HepG2 (cell line): Measurements from ENCODE around the gene SLN. TPM values are rescaled to one million over a fixed set of nuclear protein-coding genes. Genes with fewer than 3 reads are reported as not detected.

Source experiments
- ATAC-seq: fragments of 200-7000 bp; cut with Tn5 transposase; 3 replicates; pipeline ENCODE4 v1.9.1; 2020; ENCODE audit warnings: mild to moderate bottlenecking, moderate library complexity
- BruUV-seq: library from RNA; stranded (reverse); fragments of 400-500 nt; replicated peaks from 2 replicates; lab custom pipeline; 2021; lab: Mats Ljungman, UMichigan
- CTCF ChIA-PET: fragments of 300-600 bp; formaldehyde crosslinking; extraction: SDS; loops from one replicate; lab custom pipeline; 2021; ENCODE audit warnings: low total read pairs, inconsistent platforms, low intra/inter-chr PET ratio; lab: Yijun Ruan, JAX
- POLR2A ChIA-PET: fragments of 350-600 bp; sonication (Branson Sonifier 250); formaldehyde crosslinking; loops from one replicate; lab custom pipeline; 2020; ENCODE audit warnings: antibody characterized with exemption, inconsistent platforms; lab: Yijun Ruan, JAX
- DNase-seq: peaks from one replicate; pipeline ENCODE4 v3.0.0-alpha.2; 2015; ENCODE audit warnings: low spot score
- FAIRE-seq: peaks from 3 replicates; lab custom pipeline; 2011; peaks lifted over from hg19 to GRCh38; lab: Jason Lieb, UNC
- H2AFZ ChIP-seq: one replicate; pipeline ENCODE4 v1.6.1; 2011; ENCODE audit warnings: low read length, inconsistent platforms
- H3K27ac ChIP-seq: fragments of 300-600 bp; 3 replicates; pipeline ENCODE4 v1.8.0; 2011; ENCODE audit warnings: mixed run types, mild to moderate bottlenecking, mixed read lengths, low read length, inconsistent platforms; ENCODE audit not compliant: insufficient read depth; ENCODE audit errors: extremely low read length
- H3K27me3 ChIP-seq, 2 experiments: fragments of 200-600 bp in 1 of 2; 2 replicates in 1 of 2; 3 replicates in 1 of 2; pipeline versions ENCODE4 v1.6.0 to v1.8.0; 2011; ENCODE audit warnings: low read length in 2 of 2, mild to moderate bottlenecking in 2 of 2, moderate library complexity in 2 of 2, inconsistent platforms in 1 of 2; ENCODE audit not compliant: insufficient read depth in 2 of 2, control insufficient read depth in 1 of 2
- H3K36me3 ChIP-seq, 2 experiments: fragments of 200-600 bp in 1 of 2; replicated peaks in 1 of 2; 2 replicates in 1 of 2; 3 replicates in 1 of 2; pipeline versions ENCODE4 v1.5.1 to v1.8.0; 2011; ENCODE audit warnings: low read length in 2 of 2, inconsistent platforms in 1 of 2; ENCODE audit not compliant: insufficient read depth in 2 of 2, control insufficient read depth in 1 of 2
- H3K4me1 ChIP-seq: 2 replicates; pipeline ENCODE4 v1.5.1; 2012; ENCODE audit warnings: low read length, inconsistent platforms; ENCODE audit not compliant: insufficient read depth
- H3K4me2 ChIP-seq: 2 replicates; pipeline ENCODE4 v1.6.0; 2011; ENCODE audit warnings: low read depth, low read length, inconsistent platforms
- H3K4me3 ChIP-seq, 3 experiments: fragments of 200-600 bp in 1 of 3; sonication (generic), shearing (Covaris generic) in 1 of 3; replicated peaks in 1 of 3; 2 replicates each; pipeline ENCODE4 v1.5.1; 2011 to 2016; ENCODE audit warnings: low read length in 3 of 3, inconsistent platforms in 2 of 3, low read depth in 2 of 3, mild to moderate bottlenecking in 2 of 3, control low read depth in 1 of 3, mixed read lengths in 1 of 3; ENCODE audit not compliant: insufficient read depth in 1 of 3
- H3K79me2 ChIP-seq: one replicate; pipeline ENCODE4 v1.6.1; 2011; ENCODE audit warnings: low read length, inconsistent platforms; ENCODE audit not compliant: insufficient read depth
- H3K9ac ChIP-seq: 2 replicates; pipeline ENCODE4 v1.6.0; 2011; ENCODE audit warnings: mild to moderate bottlenecking, low read depth, low read length, inconsistent platforms; ENCODE audit not compliant: insufficient read depth
- H3K9me3 ChIP-seq: 2 replicates; pipeline ENCODE4 v1.5.1; 2012; ENCODE audit warnings: mild to moderate bottlenecking, low read length
- H4K20me1 ChIP-seq: 2 replicates; pipeline ENCODE4 v1.6.0; 2011; ENCODE audit warnings: inconsistent platforms, mild to moderate bottlenecking, low read length, moderate library complexity; ENCODE audit not compliant: insufficient read depth
- AFF4 ChIP-seq: sonication (generic); formaldehyde crosslinking; IDR thresholded peaks from 2 replicates; pipeline ENCODE4 v1.4.0; 2020; ENCODE audit warnings: missing genetic modification reagents
- FUBP1 ChIP-seq: sonication (generic); formaldehyde crosslinking; IDR thresholded peaks from 2 replicates; pipeline ENCODE4 v1.5.1; 2020; ENCODE audit warnings: missing genetic modification reagents, mild to moderate bottlenecking, borderline replicate concordance
- MAF1 ChIP-seq: sonication (generic); formaldehyde crosslinking; IDR thresholded peaks from 2 replicates; pipeline ENCODE4 v1.5.0; 2020; ENCODE audit warnings: missing genetic modification reagents, borderline replicate concordance
- MBD4 ChIP-seq: IDR thresholded peaks from 2 replicates; pipeline ENCODE4 v1.6.1; 2012; ENCODE audit warnings: low read length, inconsistent platforms, borderline replicate concordance
- NFYB ChIP-seq: sonication (generic); formaldehyde crosslinking; IDR thresholded peaks from 2 replicates; pipeline ENCODE4 v1.4.0; 2020; ENCODE audit warnings: missing genetic modification reagents
- NR2F6 ChIP-seq, 2 experiments: IDR thresholded peaks; 2 replicates each; pipeline ENCODE4 v1.6.1; 2016; ENCODE audit warnings: antibody characterized with exemption in 1 of 2, mild to moderate bottlenecking in 1 of 2
- PRDM15 ChIP-seq: sonication (generic); formaldehyde crosslinking; IDR thresholded peaks from 2 replicates; pipeline ENCODE4 v1.4.0; 2020; ENCODE audit warnings: missing genetic modification reagents
- RFX3 ChIP-seq: IDR thresholded peaks from 2 replicates; pipeline ENCODE4 v1.6.1; 2016; ENCODE audit warnings: missing biosample characterization, missing genetic modification reagents
- SRSF4 ChIP-seq: fragments of 200-400 bp; formaldehyde crosslinking; IDR thresholded peaks from one replicate; pipeline ENCODE4 v1.6.1; 2018; ENCODE audit warnings: mild to moderate bottlenecking, low read depth, low read length, moderate library complexity; ENCODE audit not compliant: poor library complexity, severe bottlenecking
- ZFY ChIP-seq: sonication (generic); formaldehyde crosslinking; IDR thresholded peaks from 2 replicates; pipeline ENCODE4 v1.4.0; 2020; ENCODE audit warnings: missing genetic modification reagents
- ZNF101 ChIP-seq: sonication (generic); formaldehyde crosslinking; IDR thresholded peaks from 2 replicates; pipeline ENCODE4 v1.4.0; 2020; ENCODE audit warnings: mild to moderate bottlenecking, low read depth, missing genetic modification reagents, borderline replicate concordance
- ZNF749 ChIP-seq: sonication (generic); formaldehyde crosslinking; IDR thresholded peaks from 2 replicates; pipeline ENCODE4 v1.8.0; 2022; ENCODE audit warnings: mild to moderate bottlenecking, missing genetic modification reagents, moderate library complexity, borderline replicate concordance
- ZNF766 ChIP-seq: sonication (generic); formaldehyde crosslinking; IDR thresholded peaks from 2 replicates; pipeline ENCODE4 v1.5.0; 2020; ENCODE audit warnings: missing genetic modification reagents, borderline replicate concordance
- WGBS: methylation state at CpG from one replicate; pipeline ENCODE4 v1.1.6; 2017; ENCODE audit warnings: low lambda C conversion rate; 5-methylcytosine and 5-hydroxymethylcytosine counted together
- in situ Hi-C: cut with HindIII; loops from 2 replicates; pipeline ENCODE4 v1.10.0; 2017; ENCODE audit warnings: low pct_unique_long_range_greater_than_20kb; ENCODE audit not compliant: extremely low pct_ligation_motif_present
- intact Hi-C: fragments of 100-400 bp; cut with micrococcal nuclease; formaldehyde crosslinking; loops from one replicate; pipeline ENCODE4 v1.10.0; 2022; ENCODE audit not compliant: unreplicated experiment
- polyA plus RNA-seq, 8 experiments: library from polyadenylated mRNA; depleted of rRNA in 3 of 8; stranded (reverse) in 7 of 8; unstranded in 1 of 8; fragments of >200 nt; fragmentation: Illumina TruSeq in 4 of 8; extraction: Trizol in 4 of 8; gene quantifications; 2 replicates each; pipeline versions ENCODE4 v1.2.1 to v1.2.3, GENCODE V29; 2011 to 2016; ENCODE audit warnings: low read depth in 4 of 8, missing spikeins in 1 of 8, mixed read lengths in 1 of 8; ENCODE audit not compliant: insufficient read depth in 1 of 8
- total RNA-seq, 5 experiments: library from RNA; depleted of rRNA; stranded (reverse); fragments of >200 nt; fragmentation: Illumina TruSeq; extraction: Trizol; gene quantifications; 2 replicates each; pipeline ENCODE4 v1.2.3, GENCODE V29; 2016; ENCODE audit warnings: low read depth in 1 of 5

SLN gene
- total and polyA plus RNA-seq, 2 of the 13 experiments (the other 11 are each of a cell fraction or from before 2014, with no cell fraction given): not detected

GRCh38 chr11:107676336-107677057 lies 35.4 kb downstream of the SLN start (continued):
- TF ChIP-seq PRDM15 (CRISPR knock-in tag): no peak
- TF ChIP-seq ZNF101 (CRISPR knock-in tag): no peak

- Histone ChIP-seq H3K9me3 (no peaks in the 10 kb centered on the region), H3K4me3 (no peak overlapping the region), H3K4me2 (no peak overlapping the region), H2AFZ (no peak overlapping the region), H3K4me1 (no peaks in the 10 kb centered on the region), H3K36me3 (no peaks in the 10 kb centered on the region), H3K27me3 (peaks cover 0 to 9% of the 10 kb centered on the region in 2 experiments; a peak in 2 of 5 replicates), H3K27ac (no peak overlapping the region), H4K20me1 (no peaks in the 10 kb centered on the region), H3K79me2 (no peaks in the 10 kb centered on the region), H3K9ac (no peak overlapping the region)
- no peak for DNase-seq
- WGBS: 0% methylated on average over 2 of the region's 2 CpGs
- ChIA-PET POLR2A (no interaction called here), CTCF (no interaction called here)
- BruUV-seq: no TSS peak
- in situ Hi-C loops (no loop called here), intact Hi-C loops (no loop called here)
- FAIRE-seq: no peak
- no peak for ATAC-seq
- no peak for TF ChIP-seq FUBP1
- TF ChIP-seq MAF1: no peak
- TF ChIP-seq ZFY: no peak
- TF ChIP-seq SRSF4: no peak
- no peak for TF ChIP-seq ZNF766 (CRISPR knock-in tag)
- no peak for TF ChIP-seq AFF4 (CRISPR knock-in tag)
- TF ChIP-seq RFX3 (CRISPR knock-in tag): no peak
- no peak for TF ChIP-seq ZNF749
- no peak for TF ChIP-seq MBD4
- no peak for TF ChIP-seq NFYB (CRISPR knock-in tag)
- no peak for TF ChIP-seq NR2F6 (IDR thresholded peaks at IDR 0.05)
- TF ChIP-seq NR2F6 (CRISPR knock-in tag; IDR thresholded peaks at IDR 0.05): no peak
These were observed 36.0 kb downstream of the SLN start for GRCh38 chr11:107675902-107676301.
